ENCODE results near the gene DUOX2.

The DUOX2 gene

GRCh38 chr15:45147606-45148005 is 33.6 kb upstream of the DUOX2 start:
- TF ChIP-seq CTCF (IDR thresholded peaks at IDR 0.05; ENCODE audit: low read depth, low read length, missing control alignments) = no peak
- DNase-seq (ENCODE audit: extremely low read depth, low read depth) = no peak
- no peak overlapping the region for H3K4me3 ChIP-seq (replicated peaks; ENCODE audit: low read depth, low read length)

DNA sequence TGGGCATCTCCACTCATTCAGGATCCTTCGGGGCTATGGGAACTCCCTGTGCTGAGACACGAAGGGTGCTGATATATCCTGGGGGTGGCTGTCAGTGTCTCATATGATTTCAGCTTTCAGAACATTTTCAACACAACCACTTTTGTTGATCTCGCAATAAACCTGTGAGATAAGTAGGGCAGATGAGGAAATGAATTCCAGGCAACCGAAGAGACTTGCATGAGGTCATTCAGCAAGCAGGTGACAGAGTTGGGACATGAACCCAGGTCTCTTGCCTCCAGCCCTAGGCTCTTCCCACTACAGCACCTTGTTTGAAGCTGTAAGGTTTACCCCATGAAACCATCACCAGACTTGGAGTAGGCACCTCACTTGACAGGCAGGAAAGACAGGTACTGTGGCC is 32.4 kb upstream of the DUOX2 start:
- no peak for DNase-seq (ENCODE audit: extremely low read depth, low read depth)
- no peak overlapping the region for H3K4me3 ChIP-seq (replicated peaks; ENCODE audit: low read depth, low read length)
- TF ChIP-seq CTCF (IDR thresholded peaks at IDR 0.05; ENCODE audit: low read depth, low read length, missing control alignments) = no peak

GRCh38 chr15:45144775-45145174 is 30.8 kb upstream of the DUOX2 start:
- H3K4me3 ChIP-seq (replicated peaks; ENCODE audit: low read depth, low read length) = no peak overlapping the region
- no peak for TF ChIP-seq CTCF (IDR thresholded peaks at IDR 0.05; ENCODE audit: low read depth, low read length, missing control alignments)
- DNase-seq (ENCODE audit: extremely low read depth, low read depth) = no peak

DNA sequence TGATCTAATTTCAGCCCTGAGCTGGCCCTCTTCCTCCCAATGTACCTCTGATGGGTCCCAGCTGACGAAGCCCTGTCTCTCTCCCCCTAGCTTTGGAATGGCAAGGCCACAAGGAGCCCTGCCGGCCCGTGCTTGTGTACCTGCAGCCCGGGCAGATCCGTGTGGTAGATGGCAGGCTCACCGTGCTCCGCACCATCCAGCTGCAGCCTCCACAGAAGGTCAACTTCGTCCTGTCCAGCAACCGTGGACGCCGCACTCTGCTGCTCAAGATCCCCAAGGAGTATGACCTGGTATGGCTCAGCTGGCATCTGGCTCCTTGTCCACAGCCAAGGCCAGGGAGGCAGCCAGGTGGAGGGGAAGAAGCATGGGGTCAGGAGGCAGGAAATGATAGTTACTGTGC is 30.0 kb upstream of the DUOX2 start:
- DNase-seq (ENCODE audit: extremely low read depth, low read depth) = no peak
- H3K4me3 ChIP-seq (replicated peaks; ENCODE audit: low read depth, low read length) = no peak overlapping the region
- no peak for TF ChIP-seq CTCF (IDR thresholded peaks at IDR 0.05; ENCODE audit: low read depth, low read length, missing control alignments)

GRCh38 chr15:45143056-45143455 is 29.1 kb upstream of the DUOX2 start:
- no peak for TF ChIP-seq CTCF (IDR thresholded peaks at IDR 0.05; ENCODE audit: low read depth, low read length, missing control alignments)
- no peak overlapping the region for H3K4me3 ChIP-seq (replicated peaks; ENCODE audit: low read depth, low read length)
- DNase-seq (ENCODE audit: extremely low read depth, low read depth) = no peak

- no peak overlapping the region for H3K4me3 ChIP-seq (replicated peaks; ENCODE audit: low read depth, low read length)
- no peak for DNase-seq (ENCODE audit: extremely low read depth, low read depth)
- no peak for TF ChIP-seq CTCF (IDR thresholded peaks at IDR 0.05; ENCODE audit: low read depth, low read length, missing control alignments)
Measured at GRCh38 chr15:45141386-45141785, 27.4 kb upstream of the DUOX2 start.

- no peak for TF ChIP-seq CTCF (IDR thresholded peaks at IDR 0.05; ENCODE audit: low read depth, low read length, missing control alignments)
- no peak overlapping the region for H3K4me3 ChIP-seq (replicated peaks; ENCODE audit: low read depth, low read length)
- no peak for DNase-seq (ENCODE audit: extremely low read depth, low read depth)
Measured at GRCh38 chr15:45140557-45141250, 26.7 kb upstream of the DUOX2 start.

Measured in HFF-Myc (cell line).